Endodermal cell (in vitro differentiated cells): ENCODE data around the gene ADISSP. TPM values are rescaled to one million over a fixed set of nuclear protein-coding genes. Genes with fewer than 3 reads are reported as not detected.
A peak's percentile ranks its signal among the peaks of the same experiment; 100 is the strongest.

Experiments used
- DNase-seq: peaks from one replicate; pipeline ENCODE4 v3.0.0-alpha.2; 2017
- H3K27ac ChIP-seq: 2 replicates; pipeline ENCODE4 v1.5.1; 2013; ENCODE audit warnings: mild to moderate bottlenecking, low read depth, low read length, moderate library complexity
- H3K27me3 ChIP-seq: 2 replicates; pipeline ENCODE4 v1.6.1; 2013; ENCODE audit warnings: mild to moderate bottlenecking, low read length, moderate library complexity; ENCODE audit not compliant: insufficient read depth, control insufficient read depth, poor library complexity, severe bottlenecking
- H3K36me3 ChIP-seq: 2 replicates; pipeline ENCODE4 v1.7.0; 2013; ENCODE audit warnings: mild to moderate bottlenecking, low read length, moderate library complexity; ENCODE audit not compliant: control insufficient read depth, insufficient read depth
- H3K4me1 ChIP-seq: one replicate; pipeline ENCODE4 v1.7.0; 2013; ENCODE audit warnings: low read length; ENCODE audit not compliant: control insufficient read depth, insufficient read depth
- H3K4me3 ChIP-seq: 2 replicates; pipeline ENCODE4 v1.5.1; 2013; ENCODE audit warnings: mild to moderate bottlenecking, low read length, moderate library complexity
- H3K9ac ChIP-seq: 2 replicates; pipeline ENCODE4 v1.6.1; 2013; ENCODE audit warnings: mild to moderate bottlenecking, low read length, moderate library complexity; ENCODE audit not compliant: poor library complexity, severe bottlenecking; ENCODE audit errors: extremely low read depth
- H3K9me3 ChIP-seq: 2 replicates; pipeline ENCODE4 v1.6.1; 2013; ENCODE audit warnings: mild to moderate bottlenecking, low read length, moderate library complexity; ENCODE audit not compliant: control insufficient read depth
- H3K27ac Mint-ChIP-seq: 2 replicates; pipeline ENCODE4 v1.8.0; 2020; ENCODE audit warnings: mixed read lengths
- H3K27me3 Mint-ChIP-seq: 2 replicates; pipeline ENCODE4 v1.8.0; 2021; ENCODE audit warnings: mild to moderate bottlenecking, mixed read lengths; ENCODE audit not compliant: insufficient read depth
- H3K36me3 Mint-ChIP-seq: 2 replicates; pipeline ENCODE4 v1.8.0; 2020; ENCODE audit warnings: low read depth, mixed read lengths
- H3K4me1 Mint-ChIP-seq: 2 replicates; pipeline ENCODE4 v1.8.0; 2020; ENCODE audit warnings: mixed read lengths
- H3K4me3 Mint-ChIP-seq: 2 replicates; pipeline ENCODE4 v1.8.0; 2020; ENCODE audit warnings: mild to moderate bottlenecking, moderate library complexity, mixed read lengths
- H3K9me3 Mint-ChIP-seq: 2 replicates; pipeline ENCODE4 v1.8.0; 2020; ENCODE audit warnings: mild to moderate bottlenecking, mixed read lengths
- WGBS, 2 experiments: methylation state at CpG; one replicate each; pipeline versions ENCODE4 v1.1.5 to v1.1.7; 2013; ENCODE audit warnings: missing lambda C conversion rate in 2 of 2, mixed read lengths in 1 of 2; ENCODE audit not compliant: insufficient coverage in 1 of 2, insufficient read length in 1 of 2; 5-methylcytosine and 5-hydroxymethylcytosine counted together
- total RNA-seq, 2 donors: library from RNA; stranded (reverse); fragmentation: NEBNext Ultra II Directional in 1 of 2; extraction: Animal tissue kit (Norgen Biotek cat#: 25700) in 1 of 2; gene quantifications; 2 replicates in 1 of 2; 3 replicates in 1 of 2; pipeline ENCODE4 v1.2.1, GENCODE V29; 2021
- TF ChIP-seq, protein P1 (sequence below): fragments of 200-600 bp; sonication (generic); conservative IDR thresholded peaks from 2 replicates; pipeline ENCODE4 v1.5.0; 2021; ENCODE audit warnings: antibody characterized with exemption, mild to moderate bottlenecking

Gene ADISSP
- total RNA-seq, 2 donors from 2014 or later: 38.8 to 43.3 TPM

DNA sequence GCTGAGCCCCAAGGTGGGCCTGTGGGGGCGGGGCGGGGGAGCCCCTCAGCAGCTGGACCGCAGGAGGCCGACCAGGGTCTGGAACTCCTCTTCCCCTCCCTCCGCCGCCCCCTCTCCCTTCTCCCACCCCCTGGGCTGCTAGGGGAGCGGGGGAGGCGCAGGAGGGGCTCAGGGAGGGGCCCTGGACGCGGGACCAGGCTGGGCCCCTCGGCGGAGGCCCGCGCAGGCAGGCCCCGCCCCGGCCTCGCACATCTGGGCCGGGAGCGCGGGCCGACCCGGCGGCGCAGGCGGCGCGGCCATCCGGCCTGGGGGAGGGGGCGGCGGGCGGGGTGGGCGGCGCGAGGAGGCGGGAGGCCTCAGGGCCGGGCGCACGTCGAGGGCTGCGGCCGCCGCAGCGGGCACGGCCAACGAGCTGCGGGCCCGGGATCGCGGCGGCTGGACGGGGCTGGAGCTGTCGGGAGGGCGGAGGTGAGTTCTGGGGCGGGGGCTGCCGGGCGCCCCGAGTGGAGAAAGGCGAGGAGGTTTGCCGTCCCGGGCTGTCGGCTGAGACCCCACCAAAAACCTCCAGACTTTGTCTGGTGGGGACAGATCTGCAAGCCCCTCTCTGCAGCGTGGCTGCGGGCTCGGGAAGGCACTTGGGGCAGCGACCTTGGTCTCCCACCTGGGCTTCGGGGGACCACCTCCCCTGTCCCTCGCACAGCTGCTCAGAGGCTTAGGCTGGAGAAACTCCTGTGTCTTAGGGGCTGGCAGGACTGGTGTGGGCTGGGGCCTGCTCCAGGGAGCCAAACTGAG is 35.0 kb downstream of the ADISSP start, which contains the start of gene HSPA12B:
TSS of gene HSPA12B (plus strand) at position 359 of the 792 bp plus-strand sequence. CDS start 5,990 bp downstream, outside the sequence.
- Mint-ChIP-seq H3K4me1 (no peaks in the 10 kb centered on the region), H3K4me3 (peak within 1 kb of the TSS; percentile 23), H3K36me3 (no peaks in the 10 kb centered on the region), H3K27me3 (peaks cover 52% of the 10 kb centered on the region), H3K27ac (no peak within 1 kb of the TSS), H3K9me3 (no peaks in the 10 kb centered on the region)
- Histone ChIP-seq H3K4me3 (no peak within 1 kb of the TSS), H3K27ac (no peak within 1 kb of the TSS), H3K4me1 (no peaks in the 10 kb centered on the region), H3K9ac (no peak within 1 kb of the TSS), H3K9me3 (no peaks in the 10 kb centered on the region), H3K36me3 (no peaks in the 10 kb centered on the region), H3K27me3 (peaks cover 54% of the 10 kb centered on the region)
- 28 to 53% methylated on average over 8 to 67 of the region's 67 CpGs for WGBS, 2 experiments
- TF ChIP-seq, protein P1, sequence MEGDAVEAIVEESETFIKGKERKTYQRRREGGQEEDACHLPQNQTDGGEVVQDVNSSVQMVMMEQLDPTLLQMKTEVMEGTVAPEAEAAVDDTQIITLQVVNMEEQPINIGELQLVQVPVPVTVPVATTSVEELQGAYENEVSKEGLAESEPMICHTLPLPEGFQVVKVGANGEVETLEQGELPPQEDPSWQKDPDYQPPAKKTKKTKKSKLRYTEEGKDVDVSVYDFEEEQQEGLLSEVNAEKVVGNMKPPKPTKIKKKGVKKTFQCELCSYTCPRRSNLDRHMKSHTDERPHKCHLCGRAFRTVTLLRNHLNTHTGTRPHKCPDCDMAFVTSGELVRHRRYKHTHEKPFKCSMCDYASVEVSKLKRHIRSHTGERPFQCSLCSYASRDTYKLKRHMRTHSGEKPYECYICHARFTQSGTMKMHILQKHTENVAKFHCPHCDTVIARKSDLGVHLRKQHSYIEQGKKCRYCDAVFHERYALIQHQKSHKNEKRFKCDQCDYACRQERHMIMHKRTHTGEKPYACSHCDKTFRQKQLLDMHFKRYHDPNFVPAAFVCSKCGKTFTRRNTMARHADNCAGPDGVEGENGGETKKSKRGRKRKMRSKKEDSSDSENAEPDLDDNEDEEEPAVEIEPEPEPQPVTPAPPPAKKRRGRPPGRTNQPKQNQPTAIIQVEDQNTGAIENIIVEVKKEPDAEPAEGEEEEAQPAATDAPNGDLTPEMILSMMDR: no peak
- peak; percentile 77 for DNase-seq

DNA sequence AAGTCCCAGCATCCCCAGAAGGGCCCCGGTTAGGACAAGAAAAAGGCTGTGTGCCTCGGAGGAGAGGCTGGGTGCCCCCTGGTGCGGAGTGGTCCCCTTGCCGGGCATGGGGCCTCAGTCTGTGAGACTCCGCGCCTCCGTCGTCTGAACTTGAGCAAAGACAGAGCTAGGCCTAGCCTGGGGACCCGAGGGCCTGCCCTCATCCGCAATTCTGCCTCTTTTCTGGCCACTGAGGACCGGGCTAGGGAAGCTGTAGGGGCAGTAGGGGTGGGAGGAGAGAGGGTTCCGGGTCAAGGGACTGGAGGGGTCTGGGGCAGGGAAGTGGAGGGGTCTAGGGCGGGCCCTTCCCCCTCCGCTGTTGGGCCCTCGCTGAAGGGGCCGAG is 35.6 kb downstream of the ADISSP start:
- no peak overlapping the region for H3K4me3 Mint-ChIP-seq
- TF ChIP-seq, protein P1: no peak
- Histone ChIP-seq H3K4me3 (no peak overlapping the region), H3K27ac (no peak overlapping the region), H3K36me3 (no peaks in the 10 kb centered on the region), H3K4me1 (no peaks in the 10 kb centered on the region), H3K27me3 (peaks cover 60% of the 10 kb centered on the region), H3K9ac (no peak overlapping the region), H3K9me3 (no peaks in the 10 kb centered on the region)
- H3K27ac Mint-ChIP-seq: no peak overlapping the region
- H3K4me1 Mint-ChIP-seq: no peaks in the 10 kb centered on the region
- no peak for DNase-seq
- peaks cover 58% of the 10 kb centered on the region for H3K27me3 Mint-ChIP-seq
- no peaks in the 10 kb centered on the region for H3K9me3 Mint-ChIP-seq
- H3K36me3 Mint-ChIP-seq: no peaks in the 10 kb centered on the region
- 70 to 77% methylated on average over 3 to 16 of the region's 16 CpGs for WGBS, 2 experiments

DNA sequence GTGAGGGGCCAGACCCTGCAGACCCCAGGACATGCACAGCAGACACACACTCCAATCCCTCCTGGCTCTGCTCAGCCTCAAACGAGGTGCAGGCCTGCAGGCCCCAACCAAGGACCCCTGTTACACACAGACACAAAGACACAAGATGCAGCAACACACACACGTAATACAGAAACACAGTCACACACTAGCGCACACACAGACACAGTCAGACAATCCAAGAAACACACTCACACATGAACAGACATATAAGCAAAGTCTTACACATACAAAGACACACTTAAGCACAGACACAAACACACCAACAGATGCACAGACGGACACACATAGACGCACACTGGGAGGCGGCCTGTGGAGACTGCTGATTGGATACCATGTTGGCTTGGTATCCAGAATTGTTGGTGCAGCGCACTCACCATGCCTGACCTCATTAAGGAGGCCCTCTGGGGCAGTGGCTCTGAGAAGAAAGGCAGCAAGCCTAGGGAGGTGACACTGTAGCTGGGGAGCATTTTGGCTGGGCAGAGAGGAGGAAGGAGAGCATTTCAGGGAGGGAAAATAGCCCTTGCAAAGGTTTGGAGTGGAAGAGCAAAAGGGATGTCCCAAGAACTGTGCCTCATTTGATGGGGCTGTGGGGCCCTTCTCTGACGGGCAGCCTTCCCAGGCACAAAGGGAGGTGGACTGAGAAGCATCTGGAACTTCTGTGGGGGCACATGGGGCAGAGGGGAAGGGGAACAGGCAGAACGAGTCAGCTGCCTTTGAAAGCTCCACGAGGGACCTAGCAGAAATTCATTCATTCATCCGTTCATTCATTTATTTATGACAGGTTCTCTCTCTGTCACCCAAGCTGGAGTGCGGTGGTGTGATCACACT is 36.5 kb downstream of the ADISSP start:
- H3K4me1 ChIP-seq: no peaks in the 10 kb centered on the region
- Mint-ChIP-seq H3K27me3 (peaks cover 61% of the 10 kb centered on the region), H3K27ac (no peak overlapping the region), H3K36me3 (no peaks in the 10 kb centered on the region), H3K4me1 (no peaks in the 10 kb centered on the region), H3K4me3 (no peak overlapping the region), H3K9me3 (no peaks in the 10 kb centered on the region)
- no peak overlapping the region for H3K27ac ChIP-seq
- peaks cover 63% of the 10 kb centered on the region for H3K27me3 ChIP-seq
- H3K9me3 ChIP-seq: no peaks in the 10 kb centered on the region
- no peaks in the 10 kb centered on the region for H3K36me3 ChIP-seq
- 91 to 93% methylated on average over 7 to 12 of the region's 12 CpGs for WGBS, 2 experiments
- DNase-seq: peak; percentile 36
- TF ChIP-seq, protein P1: no peak
- no peak overlapping the region for H3K4me3 ChIP-seq
- no peak overlapping the region for H3K9ac ChIP-seq
